IPS-20b (cell line): ENCODE results near the gene CANT1.

Experiments used
- H3K27ac ChIP-seq: one replicate; pipeline ENCODE4 v1.5.1; 2013; ENCODE audit warnings: low read length
- H3K27me3 ChIP-seq: 2 replicates; pipeline ENCODE4 v1.6.1; 2013; ENCODE audit warnings: mild to moderate bottlenecking, low read length, inconsistent platforms; ENCODE audit not compliant: insufficient read depth
- H3K36me3 ChIP-seq: 2 replicates; pipeline ENCODE4 v1.6.1; 2013; ENCODE audit warnings: low read depth, mild to moderate bottlenecking, inconsistent platforms, low read length, moderate library complexity; ENCODE audit not compliant: insufficient read depth
- H3K4me1 ChIP-seq: 2 replicates; pipeline ENCODE4 v1.6.1; 2013; ENCODE audit warnings: mild to moderate bottlenecking, control low read depth, inconsistent platforms, low read length, moderate library complexity; ENCODE audit not compliant: insufficient read depth
- H3K4me3 ChIP-seq: 2 replicates; pipeline ENCODE4 v1.5.1; 2013; ENCODE audit warnings: mild to moderate bottlenecking, low read length, inconsistent platforms
- H3K9ac ChIP-seq: 2 replicates; pipeline ENCODE4 v1.6.1; 2013; ENCODE audit warnings: low read depth, mild to moderate bottlenecking, inconsistent platforms, low read length, moderate library complexity
- H3K9me3 ChIP-seq: 2 replicates; pipeline ENCODE4 v1.6.1; 2013; ENCODE audit warnings: mild to moderate bottlenecking, low read depth, low read length, inconsistent platforms; ENCODE audit not compliant: insufficient read depth

The CANT1 gene

GRCh38 chr17:79009397-79010303 is at the start of gene CANT1:
CANT1 (minus strand) TSS chr17:79009764; CDS start chr17:78997622, 12,142 bp downstream.
- H3K36me3 ChIP-seq: no peaks in the 10 kb centered on the region
- peak within 1 kb of the TSS; percentile 92 for H3K4me3 ChIP-seq
- peaks cover 4% of the 10 kb centered on the region for H3K4me1 ChIP-seq
- H3K27ac ChIP-seq: no peak within 1 kb of the TSS
- H3K27me3 ChIP-seq: peaks cover 41% of the 10 kb centered on the region
- peaks cover 22% of the 10 kb centered on the region; the same call in 1 of the 2 replicates for H3K9me3 ChIP-seq
- H3K9ac ChIP-seq: peak within 1 kb of the TSS; percentile 78; the same call in 1 of the 2 replicates

DNA sequence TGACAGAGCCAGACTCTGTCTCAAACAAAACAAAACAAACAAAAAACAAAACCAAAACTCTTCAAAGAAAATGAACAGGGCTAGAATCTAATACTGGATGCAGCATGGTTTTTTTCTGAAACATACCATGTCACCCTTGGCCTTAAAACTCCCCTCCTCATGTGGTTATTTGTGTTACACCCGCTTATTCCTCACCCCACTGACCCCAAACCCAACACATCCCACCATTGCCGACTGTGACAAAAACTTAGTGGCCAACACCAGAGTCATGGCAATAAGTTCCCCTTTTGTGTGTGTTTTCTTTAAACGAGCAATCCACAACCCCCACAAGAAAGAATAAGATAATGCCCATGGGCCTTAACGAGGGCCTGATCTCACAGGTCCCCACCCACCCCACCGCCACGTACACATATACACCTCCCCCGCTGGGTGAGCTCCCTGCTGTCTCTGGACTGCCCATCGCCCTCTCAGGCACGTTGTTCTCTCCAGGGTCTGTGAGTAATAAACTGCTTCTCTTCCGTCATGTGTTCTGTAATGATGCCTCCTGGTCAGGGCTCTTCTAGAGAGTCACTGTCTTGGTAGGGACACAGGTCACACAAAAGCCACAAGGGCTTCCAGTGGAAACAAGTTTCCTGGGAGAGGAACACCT is 48.3 kb upstream of the CANT1 start:
- Histone ChIP-seq H3K9me3 (no peaks in the 10 kb centered on the region; the same call in 1 of the 2 replicates), H3K4me3 (no peak overlapping the region), H3K4me1 (no peaks in the 10 kb centered on the region), H3K27ac (no peak overlapping the region), H3K27me3 (no peaks in the 10 kb centered on the region), H3K9ac (no peak overlapping the region), H3K36me3 (no peaks in the 10 kb centered on the region)

DNA sequence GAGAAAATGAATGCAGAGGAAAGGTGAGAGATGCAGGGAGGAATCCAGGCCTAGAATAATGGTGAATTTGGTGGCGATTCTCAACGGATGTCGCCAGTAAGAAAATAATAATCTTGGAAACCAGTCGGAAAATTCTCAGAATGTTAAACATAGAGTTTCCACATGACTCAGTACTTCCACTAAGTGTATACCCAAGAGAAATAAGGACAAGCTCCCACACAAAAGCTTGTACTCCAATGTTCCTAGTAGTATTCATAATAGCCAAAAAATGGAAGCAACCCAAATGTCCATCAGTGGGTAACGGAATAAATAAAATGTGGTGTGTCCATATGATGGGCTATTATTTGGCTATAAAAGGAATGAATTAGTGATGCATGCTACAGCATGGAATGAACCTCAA is 45.6 kb upstream of the CANT1 start:
- no peaks in the 10 kb centered on the region; the same call in 1 of the 2 replicates for H3K27me3 ChIP-seq
- H3K4me1 ChIP-seq: no peaks in the 10 kb centered on the region
- H3K4me3 ChIP-seq: no peak overlapping the region
- no peaks in the 10 kb centered on the region; the same call in 1 of the 2 replicates for H3K9me3 ChIP-seq
- no peaks in the 10 kb centered on the region for H3K36me3 ChIP-seq
- H3K9ac ChIP-seq: no peak overlapping the region
- no peak overlapping the region for H3K27ac ChIP-seq

- no peaks in the 10 kb centered on the region; the same call in 1 of the 2 replicates for H3K27me3 ChIP-seq
- H3K9me3 ChIP-seq: no peaks in the 10 kb centered on the region; the same call in 1 of the 2 replicates
- H3K9ac ChIP-seq: no peak overlapping the region
Observed at GRCh38 chr17:79054200-79054960, 44.8 kb upstream of the CANT1 start.

GRCh38 chr17:79053251-79053925 is 43.8 kb upstream of the CANT1 start:
- no peak overlapping the region for H3K9ac ChIP-seq
- no peaks in the 10 kb centered on the region; the same call in 1 of the 2 replicates for H3K27me3 ChIP-seq
- H3K27ac ChIP-seq: no peak overlapping the region
- no peaks in the 10 kb centered on the region for H3K36me3 ChIP-seq
- no peak overlapping the region for H3K4me3 ChIP-seq
- H3K4me1 ChIP-seq: no peaks in the 10 kb centered on the region
- H3K9me3 ChIP-seq: no peaks in the 10 kb centered on the region; the same call in 1 of the 2 replicates

More at GRCh38 chr17:79054200-79054960, 44.8 kb upstream of the CANT1 start:
- Histone ChIP-seq H3K4me3 (no peak overlapping the region), H3K4me1 (no peaks in the 10 kb centered on the region), H3K27ac (no peak overlapping the region), H3K36me3 (no peaks in the 10 kb centered on the region)

GRCh38 chr17:79052131-79052530 is 42.6 kb upstream of the CANT1 start:
- H3K9ac ChIP-seq: no peak overlapping the region
- no peaks in the 10 kb centered on the region for H3K4me1 ChIP-seq
- H3K27me3 ChIP-seq: no peaks in the 10 kb centered on the region; the same call in 1 of the 2 replicates
- no peaks in the 10 kb centered on the region; the same call in 1 of the 2 replicates for H3K9me3 ChIP-seq
- H3K27ac ChIP-seq: no peak overlapping the region
- H3K4me3 ChIP-seq: no peak overlapping the region
- H3K36me3 ChIP-seq: no peaks in the 10 kb centered on the region

DNA sequence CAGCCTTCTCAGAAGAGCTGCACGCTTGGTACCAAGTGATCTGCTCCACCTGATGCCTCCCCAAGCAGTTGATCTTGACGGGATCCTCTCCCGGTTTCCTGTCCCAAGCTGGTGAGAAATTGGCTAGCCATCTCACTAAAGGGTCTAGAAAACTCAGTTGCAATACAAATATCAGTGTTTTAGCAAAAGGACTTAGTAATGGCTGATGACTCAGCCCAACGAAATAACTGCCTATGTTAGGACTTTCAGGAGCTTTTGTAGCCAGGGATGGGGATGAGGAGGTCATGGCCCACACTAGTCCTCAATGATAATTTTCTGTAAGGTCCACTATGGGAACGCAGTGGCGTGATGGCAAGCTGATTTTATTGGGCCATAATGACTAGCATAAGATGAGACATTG is 41.7 kb upstream of the CANT1 start:
- Histone ChIP-seq H3K27me3 (no peaks in the 10 kb centered on the region; the same call in 1 of the 2 replicates), H3K9ac (no peak overlapping the region), H3K4me3 (no peak overlapping the region), H3K27ac (no peak overlapping the region), H3K36me3 (no peaks in the 10 kb centered on the region), H3K9me3 (no peaks in the 10 kb centered on the region; the same call in 1 of the 2 replicates), H3K4me1 (no peaks in the 10 kb centered on the region)

DNA sequence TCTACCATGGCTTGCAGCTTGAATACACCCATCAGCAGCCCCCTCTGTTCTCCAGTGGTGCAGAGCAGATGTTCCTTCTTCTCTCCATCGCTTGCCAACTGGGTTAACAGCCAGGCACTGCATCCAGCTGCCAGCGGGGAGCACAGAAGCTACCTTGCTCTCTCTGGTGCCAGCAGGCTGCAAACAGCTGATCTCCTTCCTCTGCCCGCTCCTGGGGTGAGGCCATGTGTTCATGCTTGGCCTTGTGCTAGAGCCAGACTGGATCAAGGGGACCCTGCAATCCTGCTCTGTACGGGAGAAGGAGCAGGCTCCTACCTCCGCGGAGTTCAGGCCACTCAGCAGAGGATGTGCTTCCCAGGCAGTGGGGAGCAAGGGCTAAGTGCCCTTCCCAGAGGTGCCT is 41.0 kb upstream of the CANT1 start:
- Histone ChIP-seq H3K4me1 (no peaks in the 10 kb centered on the region), H3K4me3 (no peak overlapping the region), H3K27ac (no peak overlapping the region), H3K36me3 (no peaks in the 10 kb centered on the region), H3K9me3 (no peaks in the 10 kb centered on the region; the same call in 1 of the 2 replicates), H3K9ac (no peak overlapping the region), H3K27me3 (peaks cover 2% of the 10 kb centered on the region)

DNA sequence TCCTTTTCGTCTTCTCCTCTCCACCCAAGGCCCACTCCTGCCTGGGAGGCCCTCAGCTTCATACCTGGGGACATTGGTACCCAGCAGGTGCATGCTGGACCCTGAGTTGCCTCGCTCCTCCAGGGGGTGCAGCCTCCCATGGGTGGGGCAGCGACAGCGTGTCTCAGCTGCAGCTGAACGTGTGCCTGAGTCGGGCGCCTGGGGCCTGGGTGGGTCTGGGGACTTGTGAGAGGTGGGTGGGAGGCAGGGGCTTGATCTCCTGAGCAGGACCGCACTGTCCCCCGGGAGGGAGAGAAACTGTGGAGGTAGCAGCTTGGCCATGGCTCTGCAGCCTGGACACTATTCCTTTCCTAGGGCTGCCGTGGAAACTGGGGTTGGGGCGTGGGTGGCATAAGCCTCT is 40.3 kb upstream of the CANT1 start:
- Histone ChIP-seq H3K9ac (no peak overlapping the region), H3K4me3 (no peak overlapping the region), H3K9me3 (no peaks in the 10 kb centered on the region; the same call in 1 of the 2 replicates), H3K36me3 (no peaks in the 10 kb centered on the region), H3K27ac (no peak overlapping the region), H3K4me1 (no peaks in the 10 kb centered on the region; the same call in 1 of the 2 replicates), H3K27me3 (peaks cover 10% of the 10 kb centered on the region)

- no peak overlapping the region for H3K27ac ChIP-seq
- H3K4me3 ChIP-seq: no peak overlapping the region
- H3K9me3 ChIP-seq: no peaks in the 10 kb centered on the region; the same call in 1 of the 2 replicates
- H3K27me3 ChIP-seq: peaks cover 17% of the 10 kb centered on the region
- H3K36me3 ChIP-seq: no peaks in the 10 kb centered on the region
- no peaks in the 10 kb centered on the region; the same call in 1 of the 2 replicates for H3K4me1 ChIP-seq
- no peak overlapping the region for H3K9ac ChIP-seq
Observed at GRCh38 chr17:79048826-79049755, 39.5 kb upstream of the CANT1 start.
